Measurements from ENCODE around the gene OBSCN.
"Not testable (repeated sequence)": the region's sequence is repeated elsewhere in the genome, so short reads cannot be mapped to it uniquely, and the experiment has no call there.

OBSCN gene

GRCh38 chr1:228213917-228214808, 6.3 kb downstream of the OBSCN start:
- no peak for DNase-seq (ENCODE audit: low read depth)

GRCh38 chr1:228214921-228215662, 7.2 kb downstream of the OBSCN start:
- DNase-seq (ENCODE audit: low read depth), result no peak

GRCh38 chr1:228215663-228216116, 7.8 kb downstream of the OBSCN start:
- no peak for DNase-seq (ENCODE audit: low read depth)

- no peak for DNase-seq (ENCODE audit: low read depth)
Observed at GRCh38 chr1:228216371-228217320, 8.8 kb downstream of the OBSCN start.

- no peak for DNase-seq (ENCODE audit: low read depth)
Observed at GRCh38 chr1:228217551-228218344, 9.9 kb downstream of the OBSCN start.

GRCh38 chr1:228218513-228219244, 10.8 kb downstream of the OBSCN start:
- DNase-seq (ENCODE audit: low read depth), result no peak

- DNase-seq (ENCODE audit: low read depth), result no peak
Observed at GRCh38 chr1:228219245-228219961, 11.6 kb downstream of the OBSCN start.

GRCh38 chr1:228219962-228220780, 12.3 kb downstream of the OBSCN start:
- no peak for DNase-seq (ENCODE audit: low read depth)

- DNase-seq (ENCODE audit: low read depth), result not testable (repeated sequence)
Observed at GRCh38 chr1:228221097-228221496, 13.3 kb downstream of the OBSCN start.

- DNase-seq (ENCODE audit: low read depth), result no peak
Observed at GRCh38 chr1:228222548-228222947, 14.7 kb downstream of the OBSCN start.

GRCh38 chr1:228224198-228225164, 16.6 kb downstream of the OBSCN start:
- no peak for DNase-seq (ENCODE audit: low read depth)

GRCh38 chr1:228225165-228225710, 17.4 kb downstream of the OBSCN start:
- DNase-seq (ENCODE audit: low read depth), result no peak

- no peak for DNase-seq (ENCODE audit: low read depth)
Observed at GRCh38 chr1:228225740-228226139, 17.9 kb downstream of the OBSCN start.

GRCh38 chr1:228226141-228226874, 18.5 kb downstream of the OBSCN start:
- DNase-seq (ENCODE audit: low read depth), result no peak

GRCh38 chr1:228226956-228227791, 19.3 kb downstream of the OBSCN start:
- no peak for DNase-seq (ENCODE audit: low read depth)

GRCh38 chr1:228228147-228228546, 20.3 kb downstream of the OBSCN start:
- not testable (repeated sequence) for DNase-seq (ENCODE audit: low read depth)
